ENCODE measurements around the gene CDC14A. TPM values are rescaled to one million over a fixed set of nuclear protein-coding genes. Genes with fewer than 3 reads are reported as not detected.

Gene CDC14A
- polyA plus RNA-seq, 1 of the 3 experiments (the other 2 are of a cell fraction) = 2.2 TPM

DNA sequence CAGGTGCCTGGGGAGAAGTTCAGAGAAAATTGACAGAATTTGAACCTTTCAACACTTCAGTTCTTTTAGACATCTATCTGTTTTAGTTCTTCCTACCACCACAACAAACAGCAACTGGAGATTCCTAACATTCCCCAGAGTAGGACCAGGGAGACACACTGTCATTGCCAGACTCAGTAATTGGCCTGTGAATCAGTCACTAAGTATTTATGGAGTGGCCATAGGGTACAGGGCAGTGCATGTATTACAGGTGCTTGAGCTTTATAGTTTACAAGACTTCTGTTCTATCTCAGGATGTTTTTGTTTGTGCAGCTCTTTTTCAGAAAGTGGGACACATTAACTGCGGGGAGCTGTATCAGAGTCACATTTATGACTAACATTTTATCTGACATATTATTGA is 1.7 kb downstream of the CDC14A start:
- ChIA-PET POLR2A (interaction anchor here (0.6 to 2.3 kb wide), 2 partner anchors 9 to 16 kb away, joined by 4 to 10 read pairs; no protein-coding TSS in a partner anchor), CTCF (interaction anchor here (1.0 to 2.6 kb wide), 6 partner anchors 8 to 110 kb away, joined by 3 to 16 read pairs (median 4); no protein-coding TSS in a partner anchor)
- Histone ChIP-seq H3K4me1 (ENCODE audit: control insufficient read depth in 1 of 2, insufficient read depth in 2 of 2, low read depth in 1 of 2, low read length in 1 of 2) (peaks cover 11 to 19% of the 10 kb centered on the region in 2 experiments; a peak in 3 of 4 replicates), H3F3A (replicated peaks; ENCODE audit: insufficient read depth) (peaks cover 15% of the 10 kb centered on the region), H3K4me3 (ENCODE audit: low read depth in 2 of 2, low read length in 1 of 2) (peak overlapping the region; percentile 80 to 93; a peak in 3 of 4 replicates), H2AFZ (ENCODE audit: low read depth) (no peak overlapping the region; the same call in 1 of the 2 replicates), H3K27me3 (ENCODE audit: insufficient read depth) (no peaks in the 10 kb centered on the region), H3K9me2 (no peaks in the 10 kb centered on the region), H4K20me1 (ENCODE audit: insufficient read depth) (no peaks in the 10 kb centered on the region; the same call in 1 of the 2 replicates), H3K36me3 (replicated peaks in 1 of 2; ENCODE audit: control insufficient read depth in 1 of 2, insufficient read depth in 2 of 2, low read length in 1 of 2) (peaks cover 0 to 2% of the 10 kb centered on the region in 2 experiments), H3K9me3 (no peaks in the 10 kb centered on the region), H3K27ac (ENCODE audit: low read depth in 2 of 2, low read length in 1 of 2) (peak overlapping the region in 1 of 2 experiments; percentile 23; a peak in 1 of 4 replicates), H3K4me2 (peak overlapping the region; percentile 90), H3K79me2 (ENCODE audit: insufficient read depth) (peaks cover 37% of the 10 kb centered on the region), H3K9ac (peak overlapping the region; percentile 87; the same call in 1 of the 2 replicates)
- TF ChIP-seq TAF1 (IDR thresholded peaks at IDR 0.05; ENCODE audit: borderline replicate concordance, low read depth, low read length) = no peak
- TF ChIP-seq JUND (IDR thresholded peaks at IDR 0.05) = peak; percentile 15; the same call in 1 of the 2 replicates
- TF ChIP-seq TCF12 (IDR thresholded peaks at IDR 0.05) = peak; percentile 17; the same call in 1 of the 2 replicates
- WGBS (ENCODE audit: low lambda C conversion rate) = 24% methylated on average over 1 of the region's 1 CpG
- DNase-seq = peak; percentile 16

DNA sequence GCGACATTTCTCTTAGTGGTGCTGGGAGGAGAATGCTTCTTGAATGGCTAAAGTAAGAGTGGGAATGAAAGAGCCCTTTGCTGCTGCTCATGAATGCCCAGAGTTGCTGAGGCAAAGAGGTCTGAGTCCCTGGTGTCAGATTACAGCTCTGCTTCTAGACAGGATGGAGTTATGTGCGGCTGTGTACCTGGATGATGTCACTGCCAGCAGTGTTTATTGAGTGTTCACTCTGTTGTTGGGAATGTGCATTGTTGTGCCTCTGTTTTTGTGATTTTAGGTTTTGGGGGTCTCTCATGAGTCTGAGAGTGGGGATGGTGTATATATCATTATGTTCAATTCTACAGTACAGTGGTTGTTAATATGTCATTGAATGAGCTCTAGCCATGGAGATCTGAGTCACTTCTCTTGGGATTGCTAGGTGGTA is 2.7 kb downstream of the CDC14A start:
- CTCF ChIA-PET = interaction anchor here (1.0 to 2.0 kb wide), 2 partner anchors 86 to 109 kb away, joined by 3 to 6 read pairs; no protein-coding TSS in a partner anchor

More for the DNA sequence above, 2.7 kb downstream of the CDC14A start:
- no peaks in the 10 kb centered on the region for H3K9me2 ChIP-seq
- no peak for DNase-seq
- H3K36me3 ChIP-seq (replicated peaks in 1 of 2; ENCODE audit: control insufficient read depth in 1 of 2, insufficient read depth in 2 of 2, low read length in 1 of 2) = peaks cover 0 to 2% of the 10 kb centered on the region in 2 experiments
- peaks cover 15 to 19% of the 10 kb centered on the region in 2 experiments; a peak in 3 of 4 replicates for H3K4me1 ChIP-seq (ENCODE audit: control insufficient read depth in 1 of 2, insufficient read depth in 2 of 2, low read depth in 1 of 2, low read length in 1 of 2)
- POLR2A ChIA-PET = no interaction called here
- no peaks in the 10 kb centered on the region; the same call in 1 of the 2 replicates for H4K20me1 ChIP-seq (ENCODE audit: insufficient read depth)
- H3K4me2 ChIP-seq = peak overlapping the region; percentile 90
- H2AFZ ChIP-seq (ENCODE audit: low read depth) = no peak overlapping the region
- peaks cover 15% of the 10 kb centered on the region for H3F3A ChIP-seq (replicated peaks; ENCODE audit: insufficient read depth)
- no peaks in the 10 kb centered on the region for H3K9me3 ChIP-seq
- H3K4me3 ChIP-seq (ENCODE audit: low read depth in 2 of 2, low read length in 1 of 2) = no peak overlapping the region
- 65% methylated on average over 2 of the region's 2 CpGs for WGBS (ENCODE audit: low lambda C conversion rate)
- no peak overlapping the region for H3K9ac ChIP-seq
- H3K79me2 ChIP-seq (ENCODE audit: insufficient read depth) = peaks cover 37% of the 10 kb centered on the region
- 0 out of 4 replicates have a peak overlapping the region, but pooled peaks of 1 of the 2 experiments have one; percentile 16 for H3K27ac ChIP-seq (ENCODE audit: low read depth in 2 of 2, low read length in 1 of 2)
- H3K27me3 ChIP-seq (ENCODE audit: insufficient read depth) = no peaks in the 10 kb centered on the region
- TF ChIP-seq GABPA (IDR thresholded peaks at IDR 0.05; ENCODE audit: low read depth) = no peak
- no peak for TF ChIP-seq RAD21 (IDR thresholded peaks at IDR 0.05; ENCODE audit: low read length)
- no peak for TF ChIP-seq RFX5 (IDR thresholded peaks at IDR 0.05; ENCODE audit: low read length)
- TF ChIP-seq FOXJ3 (CRISPR knock-in tag; IDR thresholded peaks at IDR 0.05) = no peak
- no peak for TF ChIP-seq GATA2 (CRISPR knock-in tag; IDR thresholded peaks at IDR 0.05)
- TF ChIP-seq, protein P1, sequence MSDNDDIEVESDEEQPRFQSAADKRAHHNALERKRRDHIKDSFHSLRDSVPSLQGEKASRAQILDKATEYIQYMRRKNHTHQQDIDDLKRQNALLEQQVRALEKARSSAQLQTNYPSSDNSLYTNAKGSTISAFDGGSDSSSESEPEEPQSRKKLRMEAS (IDR thresholded peaks at IDR 0.05; ENCODE audit: low read depth) = no peak
- no peak for TF ChIP-seq RXRA (IDR thresholded peaks at IDR 0.05; ENCODE audit: borderline replicate concordance, low read depth)
- TF ChIP-seq SMC3 (IDR thresholded peaks at IDR 0.05; ENCODE audit: low read depth, low read length) = no peak
- no peak for TF ChIP-seq MEF2A (IDR thresholded peaks at IDR 0.05; ENCODE audit: borderline replicate concordance, low read depth)
- no peak for TF ChIP-seq EZH2phosphoT487 (IDR thresholded peaks at IDR 0.05; ENCODE audit: borderline replicate concordance, low read depth)
- no peak for TF ChIP-seq YY1 (IDR thresholded peaks at IDR 0.05; ENCODE audit: low read depth)
- no peak for TF ChIP-seq SIN3A (IDR thresholded peaks at IDR 0.05; ENCODE audit: borderline replicate concordance, low read depth, low read length)
- peak; percentile 10; the same call in 1 of the 2 replicates for TF ChIP-seq FOSL2 (IDR thresholded peaks at IDR 0.05; ENCODE audit: borderline replicate concordance, low read depth)
- TF ChIP-seq, protein P2, sequence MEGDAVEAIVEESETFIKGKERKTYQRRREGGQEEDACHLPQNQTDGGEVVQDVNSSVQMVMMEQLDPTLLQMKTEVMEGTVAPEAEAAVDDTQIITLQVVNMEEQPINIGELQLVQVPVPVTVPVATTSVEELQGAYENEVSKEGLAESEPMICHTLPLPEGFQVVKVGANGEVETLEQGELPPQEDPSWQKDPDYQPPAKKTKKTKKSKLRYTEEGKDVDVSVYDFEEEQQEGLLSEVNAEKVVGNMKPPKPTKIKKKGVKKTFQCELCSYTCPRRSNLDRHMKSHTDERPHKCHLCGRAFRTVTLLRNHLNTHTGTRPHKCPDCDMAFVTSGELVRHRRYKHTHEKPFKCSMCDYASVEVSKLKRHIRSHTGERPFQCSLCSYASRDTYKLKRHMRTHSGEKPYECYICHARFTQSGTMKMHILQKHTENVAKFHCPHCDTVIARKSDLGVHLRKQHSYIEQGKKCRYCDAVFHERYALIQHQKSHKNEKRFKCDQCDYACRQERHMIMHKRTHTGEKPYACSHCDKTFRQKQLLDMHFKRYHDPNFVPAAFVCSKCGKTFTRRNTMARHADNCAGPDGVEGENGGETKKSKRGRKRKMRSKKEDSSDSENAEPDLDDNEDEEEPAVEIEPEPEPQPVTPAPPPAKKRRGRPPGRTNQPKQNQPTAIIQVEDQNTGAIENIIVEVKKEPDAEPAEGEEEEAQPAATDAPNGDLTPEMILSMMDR (IDR thresholded peaks at IDR 0.05) = no peak
- TF ChIP-seq, protein P3, sequence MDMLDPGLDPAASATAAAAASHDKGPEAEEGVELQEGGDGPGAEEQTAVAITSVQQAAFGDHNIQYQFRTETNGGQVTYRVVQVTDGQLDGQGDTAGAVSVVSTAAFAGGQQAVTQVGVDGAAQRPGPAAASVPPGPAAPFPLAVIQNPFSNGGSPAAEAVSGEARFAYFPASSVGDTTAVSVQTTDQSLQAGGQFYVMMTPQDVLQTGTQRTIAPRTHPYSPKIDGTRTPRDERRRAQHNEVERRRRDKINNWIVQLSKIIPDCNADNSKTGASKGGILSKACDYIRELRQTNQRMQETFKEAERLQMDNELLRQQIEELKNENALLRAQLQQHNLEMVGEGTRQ (IDR thresholded peaks at IDR 0.05; ENCODE audit: borderline replicate concordance, low read depth, low read length) = no peak
- no peak for TF ChIP-seq TEAD4 (IDR thresholded peaks at IDR 0.05; ENCODE audit: borderline replicate concordance, insufficient read depth)
- TF ChIP-seq, protein P4, sequence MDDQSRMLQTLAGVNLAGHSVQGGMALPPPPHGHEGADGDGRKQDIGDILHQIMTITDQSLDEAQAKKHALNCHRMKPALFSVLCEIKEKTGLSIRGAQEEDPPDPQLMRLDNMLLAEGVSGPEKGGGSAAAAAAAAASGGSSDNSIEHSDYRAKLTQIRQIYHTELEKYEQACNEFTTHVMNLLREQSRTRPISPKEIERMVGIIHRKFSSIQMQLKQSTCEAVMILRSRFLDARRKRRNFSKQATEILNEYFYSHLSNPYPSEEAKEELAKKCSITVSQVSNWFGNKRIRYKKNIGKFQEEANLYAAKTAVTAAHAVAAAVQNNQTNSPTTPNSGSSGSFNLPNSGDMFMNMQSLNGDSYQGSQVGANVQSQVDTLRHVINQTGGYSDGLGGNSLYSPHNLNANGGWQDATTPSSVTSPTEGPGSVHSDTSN (IDR thresholded peaks at IDR 0.05) = peak; percentile 54; the same call in 1 of the 2 replicates

Measured in SK-N-SH (cell line).